ENCODE measurements around the gene WDFY2.
"Not testable (repeated sequence)": the region's sequence is repeated elsewhere in the genome, so short reads cannot be mapped to it uniquely, and the experiment has no call there.

WDFY2 gene

DNA sequence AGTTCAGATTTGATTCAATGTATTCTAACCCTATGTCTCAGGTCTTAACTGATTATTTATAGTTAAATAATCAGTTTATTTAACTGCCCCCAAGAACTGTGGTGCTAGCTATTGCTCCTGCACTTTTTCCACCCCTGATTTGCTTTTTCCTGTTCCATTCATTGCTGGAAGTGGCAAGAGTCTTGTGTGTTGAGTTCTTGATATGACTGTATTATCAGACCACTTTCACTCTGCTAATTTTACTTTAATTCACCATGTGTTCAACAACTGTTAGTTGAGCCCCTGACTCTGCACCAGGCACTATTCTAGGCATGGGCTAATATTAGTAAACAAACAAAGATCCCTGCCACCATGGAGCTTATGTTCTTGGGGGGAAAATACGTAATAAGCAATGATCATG lies 39.9 kb downstream of the WDFY2 start:
- intact Hi-C loops (cut with DNase I) = no loop called here
- DNase-seq = no peak

DNA sequence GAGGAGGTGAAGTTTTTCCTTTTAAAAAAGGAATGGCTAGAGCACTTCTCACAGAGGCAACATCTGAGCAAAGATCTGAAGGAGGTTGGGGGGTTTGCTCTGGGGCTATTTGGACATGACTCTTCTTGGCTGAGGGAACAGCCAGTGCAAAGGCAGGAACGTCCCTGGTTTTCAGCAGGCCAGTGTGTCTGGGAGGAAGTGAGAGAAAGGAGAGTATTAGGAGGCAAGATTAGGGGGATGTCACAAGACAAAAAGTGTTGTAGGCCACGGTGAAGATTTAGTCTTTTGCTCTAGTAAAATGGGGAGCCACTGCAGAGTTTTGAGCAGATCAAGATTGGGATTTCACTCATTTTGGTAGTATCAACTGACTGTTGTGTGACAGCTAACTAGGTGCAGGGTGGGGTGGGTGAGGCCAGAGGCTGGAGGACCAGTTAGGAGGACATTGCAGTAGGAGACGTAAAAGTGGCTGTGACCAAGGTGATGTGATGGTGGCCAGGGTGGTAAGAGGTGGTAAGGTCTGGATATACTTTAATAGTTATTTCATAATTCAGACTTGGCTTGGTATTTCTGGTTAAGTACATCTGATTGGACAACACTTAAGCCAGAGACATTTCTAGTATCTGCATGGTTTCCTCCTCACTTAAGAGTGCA lies 40.6 kb downstream of the WDFY2 start:
- intact Hi-C loops (cut with DNase I) = no loop called here
- no peak for DNase-seq

GRCh38 chr13:51625555-51626345 lies 41.5 kb downstream of the WDFY2 start:
- peak in 17 of 42 donors; percentile 22 to 72 (median 39) for DNase-seq
- intact Hi-C loops (cut with DNase I) = no loop called here

GRCh38 chr13:51626749-51627148 lies 42.5 kb downstream of the WDFY2 start:
- no peak for DNase-seq
- intact Hi-C loops (cut with DNase I) = no loop called here

- intact Hi-C loops (cut with DNase I) = no loop called here
- DNase-seq = peak in 18 of 42 donors; percentile 16 to 75 (median 46)
These were observed 44.0 kb downstream of the WDFY2 start for GRCh38 chr13:51628059-51628852.

DNA sequence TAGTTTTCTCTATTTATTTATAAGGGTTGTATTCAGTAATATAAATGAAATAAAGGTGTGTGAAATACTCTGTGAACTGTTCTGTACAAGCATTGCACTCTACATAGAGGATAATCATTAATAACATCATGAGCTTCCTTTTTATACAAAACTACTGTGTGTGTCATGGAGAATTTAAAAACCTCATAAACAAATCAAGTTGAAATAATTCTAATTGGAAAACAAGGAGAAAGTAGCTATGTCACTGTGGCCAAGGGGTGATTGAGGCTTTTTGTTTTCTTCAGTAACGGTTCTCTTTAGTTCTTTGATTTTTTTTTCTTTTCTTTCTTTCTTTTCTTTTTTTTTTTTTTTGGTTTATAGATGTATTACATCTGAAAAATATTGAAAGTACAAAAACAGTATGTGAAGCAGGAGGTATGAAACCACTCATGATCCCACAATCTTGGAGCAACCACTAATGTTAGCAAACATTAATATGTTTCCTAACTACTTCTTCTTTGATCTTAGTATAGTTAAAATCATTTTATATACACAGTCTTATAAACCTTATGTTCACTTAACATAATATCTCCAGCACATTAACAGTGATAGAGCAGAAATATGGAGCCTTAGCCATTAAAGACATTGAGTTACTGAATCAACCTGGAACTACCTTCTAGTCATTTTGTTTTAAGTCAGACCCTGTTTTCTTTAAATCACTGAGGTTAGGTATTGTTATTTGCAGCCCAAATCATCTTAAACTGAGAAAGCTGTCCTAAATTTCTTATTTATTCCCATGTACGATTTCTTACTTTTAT lies 45.4 kb downstream of the WDFY2 start:
- intact Hi-C loops (cut with DNase I) = loop anchor here (10.0 kb wide), 1 partner anchor 95 kb away; no protein-coding TSS in a partner anchor
- DNase-seq = no peak

DNA sequence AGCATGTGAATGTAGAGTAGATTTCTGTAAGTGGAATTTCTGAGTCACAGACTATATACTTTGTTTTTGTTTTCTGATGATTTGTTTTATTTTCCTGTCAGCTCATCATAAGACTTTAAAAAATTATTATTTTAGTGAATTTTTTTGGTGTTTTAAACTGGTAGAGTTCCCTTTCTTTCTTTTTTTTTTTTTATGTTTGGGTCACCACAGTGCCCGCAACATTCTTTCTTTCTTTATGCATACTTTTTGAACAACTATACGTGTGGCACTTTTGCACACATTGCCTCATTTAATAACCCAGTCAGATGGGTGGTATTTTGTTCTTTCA lies 46.0 kb downstream of the WDFY2 start:
- intact Hi-C loops (cut with DNase I) = loop anchor here (10.0 kb wide), 1 partner anchor 95 kb away; no protein-coding TSS in a partner anchor
- DNase-seq = no peak

- intact Hi-C loops (cut with DNase I) = loop anchor here (10.0 kb wide), 1 partner anchor 92 kb away; no protein-coding TSS in a partner anchor
- DNase-seq = peak; percentile 69 to 95 (median 87)
These were observed 48.5 kb downstream of the WDFY2 start for GRCh38 chr13:51632591-51633362.

DNA sequence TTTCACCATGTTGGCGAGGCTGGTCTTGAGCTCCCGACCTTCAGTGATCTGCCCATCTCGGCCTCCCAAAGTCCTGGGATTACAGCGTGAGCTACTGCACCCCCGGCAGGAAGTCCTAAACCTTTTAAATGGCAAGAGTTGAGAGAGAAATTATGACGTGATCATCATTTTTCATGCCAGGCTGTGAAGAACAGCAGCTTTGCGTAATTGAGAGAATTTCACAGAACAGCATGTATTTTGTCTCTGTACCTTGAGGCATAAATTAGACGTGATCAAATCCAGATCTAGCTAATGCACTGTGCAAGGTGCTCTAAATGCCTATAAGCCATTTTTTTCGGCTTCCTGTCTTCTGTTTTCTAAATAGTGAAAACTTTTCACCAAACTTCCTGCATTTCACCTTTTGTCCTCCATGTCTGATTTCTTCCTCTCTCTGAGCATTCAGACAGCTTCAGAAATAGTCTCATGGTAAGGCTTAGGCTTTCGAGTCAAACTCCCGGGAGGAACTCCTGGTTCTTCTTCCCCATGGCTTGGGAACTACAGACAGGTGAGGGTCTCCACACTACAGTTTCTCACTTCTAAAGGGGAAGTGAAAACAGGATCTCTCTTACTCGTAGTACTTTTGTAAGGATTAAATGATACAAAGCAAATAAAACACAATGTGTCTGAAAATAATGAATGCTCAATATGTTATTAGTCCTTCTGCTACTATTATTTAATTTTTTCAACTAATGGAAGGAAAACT lies 51.0 kb downstream of the WDFY2 start:
- intact Hi-C loops (cut with DNase I) = loop anchor here (10.0 kb wide), 1 partner anchor 89 kb away; no protein-coding TSS in a partner anchor
- DNase-seq = no peak

GRCh38 chr13:51636349-51636890 lies 52.2 kb downstream of the WDFY2 start:
- no peak for DNase-seq
- intact Hi-C loops (cut with DNase I) = loop anchor here (10.0 kb wide), 1 partner anchor 88 kb away; no protein-coding TSS in a partner anchor

GRCh38 chr13:51637852-51638215 lies 53.6 kb downstream of the WDFY2 start:
- DNase-seq = no peak
- intact Hi-C loops (cut with DNase I) = loop anchor here (10.0 kb wide), 1 partner anchor 87 kb away; no protein-coding TSS in a partner anchor

DNA sequence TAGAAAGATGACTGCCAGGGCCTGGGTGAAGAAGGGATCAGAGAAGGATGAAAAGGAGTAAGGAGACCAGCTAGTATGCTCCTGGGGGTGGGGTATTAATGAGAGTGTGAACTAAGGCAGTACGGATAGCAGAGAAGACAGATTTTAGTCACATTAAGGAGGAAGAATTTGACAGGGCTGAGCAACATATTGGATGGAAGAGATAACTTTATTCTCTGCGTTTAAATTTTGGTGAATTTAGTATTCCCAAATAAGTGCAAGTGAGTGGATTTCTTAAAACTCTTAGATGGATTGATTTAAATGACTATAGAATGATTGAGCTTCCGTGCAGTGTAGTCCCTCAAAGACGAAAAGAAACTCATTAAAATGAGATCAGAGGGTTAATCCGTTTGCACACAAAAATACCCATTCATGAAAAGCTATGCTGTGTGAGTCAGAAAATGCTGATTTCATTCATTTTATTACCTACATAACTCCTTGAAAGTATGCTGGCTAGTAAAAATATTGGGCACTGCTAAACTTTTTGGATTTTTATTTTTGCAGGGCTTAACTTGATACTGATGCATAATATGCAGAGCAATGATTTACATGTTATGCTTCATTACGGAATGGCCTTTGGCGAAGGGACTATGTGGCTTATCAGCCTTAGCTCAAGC lies 54.1 kb downstream of the WDFY2 start:
- DNase-seq = no peak
- intact Hi-C loops (cut with DNase I) = loop anchor here (10.0 kb wide), 1 partner anchor 86 kb away; no protein-coding TSS in a partner anchor

DNA sequence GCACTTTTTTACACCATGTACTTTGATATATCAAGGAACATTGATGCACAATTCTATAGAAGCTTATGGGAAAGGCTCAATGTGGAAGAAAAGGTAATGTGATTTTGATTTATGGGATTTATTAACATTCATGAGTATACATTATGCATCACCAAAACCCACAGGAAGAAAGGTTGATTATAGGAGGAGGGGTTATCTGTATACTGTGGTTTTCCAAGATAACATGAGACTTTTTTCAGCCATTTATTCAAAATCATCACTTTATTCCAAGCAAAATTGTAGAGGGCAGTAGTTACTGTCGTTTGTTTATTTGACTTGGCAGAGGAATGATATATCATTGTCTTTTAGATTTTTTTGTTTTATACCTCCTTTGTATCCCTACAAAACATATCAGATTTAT lies 54.9 kb downstream of the WDFY2 start:
- no peak for DNase-seq
- intact Hi-C loops (cut with DNase I) = loop anchor here (10.0 kb wide), 1 partner anchor 86 kb away; no protein-coding TSS in a partner anchor

DNA sequence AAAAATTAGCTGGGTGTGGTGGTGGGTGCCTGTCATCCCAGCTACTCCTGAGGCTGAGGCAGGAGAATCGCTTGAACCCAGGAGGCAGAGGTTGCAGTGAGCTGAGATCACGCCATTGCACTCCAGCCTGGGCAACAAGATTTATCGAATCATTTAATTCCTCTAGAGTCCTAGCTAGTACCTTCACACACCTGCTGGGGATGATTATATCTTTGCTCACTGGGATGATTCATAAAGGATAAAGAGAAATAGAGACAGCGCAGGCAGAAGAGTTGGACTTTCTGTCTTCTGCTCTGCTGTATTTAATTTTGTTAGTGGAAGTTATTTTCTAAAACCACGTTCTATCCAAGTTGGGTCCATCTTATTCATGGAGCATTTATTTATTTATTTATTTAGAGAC lies 56.4 kb downstream of the WDFY2 start:
- DNase-seq; intact Hi-C loops (cut with DNase I): not testable (repeated sequence)

- DNase-seq = no peak
- intact Hi-C loops (cut with DNase I) = no loop called here
These were observed 59.0 kb downstream of the WDFY2 start for GRCh38 chr13:51643105-51643881.

GRCh38 chr13:51643882-51644281 lies 59.6 kb downstream of the WDFY2 start:
- intact Hi-C loops (cut with DNase I) = no loop called here
- no peak for DNase-seq
